ENCODE data around the gene RAPGEF6.

DNA sequence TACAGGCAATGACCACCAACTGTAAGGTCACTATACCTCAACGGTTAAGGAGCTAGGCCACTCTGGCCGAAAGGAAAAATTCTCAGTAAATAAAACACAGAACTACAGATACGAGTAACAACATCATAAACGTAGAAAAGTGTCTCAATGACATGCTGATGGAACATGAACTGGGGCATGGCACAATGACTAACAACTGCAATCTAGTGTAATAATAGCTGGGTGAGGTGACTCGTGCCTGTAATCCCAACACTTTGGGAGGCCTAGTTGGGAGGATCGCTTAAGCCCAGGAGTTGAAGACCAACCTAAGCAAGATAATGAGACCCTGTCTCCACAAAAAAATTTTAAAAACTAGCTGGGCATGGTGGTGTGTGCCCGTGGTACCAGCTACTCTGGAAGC lies 9.8 kb upstream of the RAPGEF6 start:
- TF ChIP-seq, protein P1, sequence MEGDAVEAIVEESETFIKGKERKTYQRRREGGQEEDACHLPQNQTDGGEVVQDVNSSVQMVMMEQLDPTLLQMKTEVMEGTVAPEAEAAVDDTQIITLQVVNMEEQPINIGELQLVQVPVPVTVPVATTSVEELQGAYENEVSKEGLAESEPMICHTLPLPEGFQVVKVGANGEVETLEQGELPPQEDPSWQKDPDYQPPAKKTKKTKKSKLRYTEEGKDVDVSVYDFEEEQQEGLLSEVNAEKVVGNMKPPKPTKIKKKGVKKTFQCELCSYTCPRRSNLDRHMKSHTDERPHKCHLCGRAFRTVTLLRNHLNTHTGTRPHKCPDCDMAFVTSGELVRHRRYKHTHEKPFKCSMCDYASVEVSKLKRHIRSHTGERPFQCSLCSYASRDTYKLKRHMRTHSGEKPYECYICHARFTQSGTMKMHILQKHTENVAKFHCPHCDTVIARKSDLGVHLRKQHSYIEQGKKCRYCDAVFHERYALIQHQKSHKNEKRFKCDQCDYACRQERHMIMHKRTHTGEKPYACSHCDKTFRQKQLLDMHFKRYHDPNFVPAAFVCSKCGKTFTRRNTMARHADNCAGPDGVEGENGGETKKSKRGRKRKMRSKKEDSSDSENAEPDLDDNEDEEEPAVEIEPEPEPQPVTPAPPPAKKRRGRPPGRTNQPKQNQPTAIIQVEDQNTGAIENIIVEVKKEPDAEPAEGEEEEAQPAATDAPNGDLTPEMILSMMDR (IDR thresholded peaks at IDR 0.05; ENCODE audit: low read depth, low read length): no peak
- no peak for TF ChIP-seq EZH2phosphoT487 (IDR thresholded peaks at IDR 0.05; ENCODE audit: low read depth)
